Lung (tissue), 12 donors: ENCODE measurements around the gene AMZ1. TPM values are rescaled to one million over a fixed set of nuclear protein-coding genes. Genes with fewer than 3 reads are reported as not detected.
"Not testable (repeated sequence)": the region's sequence is repeated elsewhere in the genome, so short reads cannot be mapped to it uniquely, and the experiment has no call there.

Experiments
- ATAC-seq: fragments of 200-7000 bp; cut with Tn5 transposase; one replicate; pipeline ENCODE4 v1.9.1; 2020; ENCODE audit warnings: moderate number of reproducible peaks; ENCODE audit not compliant: insufficient read depth, low FRiP score
- DNase-seq, 3 donors: peaks; one replicate each; pipeline ENCODE4 v3.0.0-alpha.2; 2013 to 2017
- H3K27ac ChIP-seq, 2 donors: one replicate each; pipeline ENCODE4 v1.5.1; 2013; ENCODE audit warnings: mild to moderate bottlenecking in 2 of 2, moderate library complexity in 2 of 2, control low read depth in 1 of 2, inconsistent platforms in 1 of 2, low read depth in 1 of 2, low read length in 1 of 2
- H3K27me3 ChIP-seq, 3 donors: one replicate each; pipeline ENCODE4 v1.5.1; 2013; ENCODE audit warnings: low read length in 2 of 3; ENCODE audit not compliant: control insufficient read depth in 3 of 3, insufficient read depth in 3 of 3
- H3K36me3 ChIP-seq, 4 donors: one replicate each; pipeline ENCODE4 v1.5.1; 2013; ENCODE audit warnings: low read length in 4 of 4, mild to moderate bottlenecking in 1 of 4, moderate library complexity in 1 of 4; ENCODE audit not compliant: control insufficient read depth in 4 of 4, insufficient read depth in 4 of 4
- H3K4me1 ChIP-seq, 5 donors: one replicate each; pipeline ENCODE4 v1.5.1; 2013; ENCODE audit warnings: low read length in 5 of 5, mild to moderate bottlenecking in 2 of 5, moderate library complexity in 1 of 5; ENCODE audit not compliant: control insufficient read depth in 5 of 5, insufficient read depth in 5 of 5
- H3K4me3 ChIP-seq: one replicate; pipeline ENCODE4 v1.5.1; 2013; ENCODE audit warnings: mild to moderate bottlenecking, control low read depth, moderate library complexity
- H3K9ac ChIP-seq, 2 donors: one replicate each; pipeline ENCODE4 v1.5.1; 2013; ENCODE audit warnings: low read length in 2 of 2, control low read depth in 1 of 2; ENCODE audit not compliant: insufficient read depth in 1 of 2
- H3K9me3 ChIP-seq, 4 donors: one replicate each; pipeline ENCODE4 v1.5.1; 2013; ENCODE audit warnings: low read length in 3 of 4, mild to moderate bottlenecking in 1 of 4, moderate library complexity in 1 of 4; ENCODE audit not compliant: control insufficient read depth in 4 of 4, insufficient read depth in 3 of 4
- WGBS, 2 donors: extraction: QIAGEN DNeasy Blood & Tissue Kit; methylation state at CpG; one replicate each; pipeline ENCODE4 v1.1.7; 2013; 5-methylcytosine and 5-hydroxymethylcytosine counted together
- polyA plus RNA-seq, 2 donors: library from polyadenylated mRNA; stranded (reverse); fragments of 200-250 nt; gene quantifications; one replicate each; pipeline ENCODE4 v1.2.1, GENCODE V29; 2013
- total RNA-seq, 2 donors: library from RNA; depleted of rRNA in 1 of 2; stranded (reverse); fragments of >200 nt in 1 of 2; gene quantifications; one replicate each; pipeline ENCODE4 v1.2.1, GENCODE V29; 2014 to 2021
- TF ChIP-seq, protein P1 (sequence below): IDR thresholded peaks from 2 replicates; pipeline ENCODE4 v1.5.1; 2012; ENCODE audit warnings: mild to moderate bottlenecking; ENCODE audit errors: control extremely low read depth, extremely low read depth
- donor health status: control.
- donor health status: control.
- donor health status: Bipolar disorder and iron deficiency.
- donor health status: healthy.
- donor health status: DM: yes; HTN: yes; CAD: no.

AMZ1 gene
- total and polyA plus RNA-seq, 4 donors = 0.13 to 8.3 (median 0.52) TPM

DNA sequence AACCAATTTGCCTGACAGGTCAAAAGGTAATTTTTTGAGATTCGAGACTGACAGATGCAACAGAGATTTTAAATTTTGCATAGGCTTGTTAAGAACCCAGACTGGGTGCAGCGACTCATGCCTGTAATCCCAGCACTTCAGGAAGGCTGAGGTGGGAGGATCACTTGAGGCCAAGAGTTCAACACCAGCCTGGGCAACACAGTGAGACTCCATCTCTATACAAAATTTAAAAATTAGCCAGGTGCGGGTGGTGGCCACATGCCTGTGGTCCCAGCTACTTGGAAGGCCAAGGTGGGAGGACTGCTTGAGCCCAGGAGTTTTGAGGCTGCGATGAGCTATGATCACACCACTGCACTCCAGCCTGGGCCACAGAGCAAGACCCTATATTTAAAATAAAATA lies 34.6 kb downstream of the AMZ1 start:
- no peak overlapping the region for H3K27ac ChIP-seq
- TF ChIP-seq, protein P1, sequence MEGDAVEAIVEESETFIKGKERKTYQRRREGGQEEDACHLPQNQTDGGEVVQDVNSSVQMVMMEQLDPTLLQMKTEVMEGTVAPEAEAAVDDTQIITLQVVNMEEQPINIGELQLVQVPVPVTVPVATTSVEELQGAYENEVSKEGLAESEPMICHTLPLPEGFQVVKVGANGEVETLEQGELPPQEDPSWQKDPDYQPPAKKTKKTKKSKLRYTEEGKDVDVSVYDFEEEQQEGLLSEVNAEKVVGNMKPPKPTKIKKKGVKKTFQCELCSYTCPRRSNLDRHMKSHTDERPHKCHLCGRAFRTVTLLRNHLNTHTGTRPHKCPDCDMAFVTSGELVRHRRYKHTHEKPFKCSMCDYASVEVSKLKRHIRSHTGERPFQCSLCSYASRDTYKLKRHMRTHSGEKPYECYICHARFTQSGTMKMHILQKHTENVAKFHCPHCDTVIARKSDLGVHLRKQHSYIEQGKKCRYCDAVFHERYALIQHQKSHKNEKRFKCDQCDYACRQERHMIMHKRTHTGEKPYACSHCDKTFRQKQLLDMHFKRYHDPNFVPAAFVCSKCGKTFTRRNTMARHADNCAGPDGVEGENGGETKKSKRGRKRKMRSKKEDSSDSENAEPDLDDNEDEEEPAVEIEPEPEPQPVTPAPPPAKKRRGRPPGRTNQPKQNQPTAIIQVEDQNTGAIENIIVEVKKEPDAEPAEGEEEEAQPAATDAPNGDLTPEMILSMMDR = no peak
- no peak overlapping the region for H3K9ac ChIP-seq
- ATAC-seq (no peak), DNase-seq (no peak)
- H3K4me3 ChIP-seq = no peak overlapping the region
- peaks cover 0 to 10% (median 2%) of the 10 kb centered on the region in 5 donors for H3K4me1 ChIP-seq
- H3K36me3 ChIP-seq = peaks cover 0 to 16% (median 7%) of the 10 kb centered on the region in 4 donors
- 93 to 94% methylated on average over 4 of the region's 4 CpGs for WGBS, 2 donors
- H3K27me3 ChIP-seq = no peaks in the 10 kb centered on the region
- no peaks in the 10 kb centered on the region for H3K9me3 ChIP-seq

DNA sequence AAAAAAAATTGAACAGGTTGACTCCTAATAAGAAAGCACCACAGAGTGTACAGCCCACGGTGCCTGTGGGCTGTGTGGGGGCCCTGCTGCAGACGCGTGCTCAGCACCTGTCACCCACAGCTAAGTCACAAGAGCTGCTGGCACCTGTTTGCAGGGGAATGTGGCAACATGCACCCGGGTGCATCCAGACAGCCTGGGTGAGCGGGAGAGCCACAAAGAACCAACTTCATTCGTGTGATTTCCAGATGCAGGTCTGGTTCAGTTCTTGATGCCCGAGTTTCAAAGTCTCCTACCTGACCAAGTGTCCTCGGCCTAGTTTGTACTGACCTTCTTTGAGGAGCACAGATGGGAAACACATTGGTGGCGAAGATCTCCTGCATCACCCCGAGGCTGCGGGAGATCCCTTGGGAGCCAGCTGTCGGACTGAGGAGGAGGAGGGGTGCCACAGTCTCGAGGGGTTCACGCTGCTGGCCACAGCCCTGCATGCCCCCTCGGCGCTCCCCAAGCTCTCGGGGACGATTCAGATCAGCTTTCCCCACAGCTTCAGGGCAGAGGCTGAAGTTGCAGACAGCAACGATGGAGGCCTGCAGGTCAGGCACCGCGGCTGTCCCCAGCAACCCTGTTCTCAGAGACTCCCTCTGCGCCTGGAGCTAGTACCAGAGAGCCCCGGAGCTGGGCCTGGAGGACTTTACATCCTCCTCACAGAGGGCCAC lies 35.3 kb downstream of the AMZ1 start:
- DNase-seq (no peak), ATAC-seq (no peak)
- Histone ChIP-seq H3K4me3 (no peak overlapping the region), H3K36me3 (peaks cover 0 to 16% (median 7%) of the 10 kb centered on the region in 4 donors), H3K4me1 (peaks cover 0 to 6% (median 0%) of the 10 kb centered on the region in 5 donors), H3K9me3 (no peaks in the 10 kb centered on the region), H3K9ac (no peak overlapping the region), H3K27me3 (no peaks in the 10 kb centered on the region), H3K27ac (no peak overlapping the region)
- WGBS, 2 donors = 87 to 89% methylated on average over 23 of the region's 23 CpGs
- TF ChIP-seq, protein P1 = no peak

DNA sequence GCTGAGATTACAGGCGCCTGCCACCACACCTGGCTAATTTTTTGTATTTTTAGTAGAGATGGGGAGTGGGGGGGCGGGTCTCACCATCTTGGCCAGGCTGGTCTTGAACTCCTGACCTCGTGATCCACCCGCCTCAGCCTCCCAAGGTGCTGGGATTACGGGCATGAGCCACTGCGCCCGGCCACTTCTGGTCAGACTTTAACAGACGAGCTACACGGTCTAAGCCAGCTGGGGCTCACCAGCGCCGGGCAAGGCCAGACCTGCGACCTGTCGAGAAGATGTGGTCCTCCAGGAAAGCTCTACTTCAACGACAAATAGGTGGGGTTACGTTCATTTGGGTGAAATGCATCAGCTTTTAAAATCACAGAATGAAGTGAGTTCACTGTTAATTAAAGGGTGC lies 36.0 kb downstream of the AMZ1 start:
- 98 to 99% methylated on average over 15 of the region's 15 CpGs for WGBS, 2 donors
- H3K36me3 ChIP-seq = peaks cover 0 to 18% (median 5%) of the 10 kb centered on the region in 4 donors
- not testable (repeated sequence) for ATAC-seq, H3K9ac ChIP-seq, H3K9me3 ChIP-seq, H3K4me3 ChIP-seq, H3K27me3 ChIP-seq, H3K27ac ChIP-seq, DNase-seq, H3K4me1 ChIP-seq

DNA sequence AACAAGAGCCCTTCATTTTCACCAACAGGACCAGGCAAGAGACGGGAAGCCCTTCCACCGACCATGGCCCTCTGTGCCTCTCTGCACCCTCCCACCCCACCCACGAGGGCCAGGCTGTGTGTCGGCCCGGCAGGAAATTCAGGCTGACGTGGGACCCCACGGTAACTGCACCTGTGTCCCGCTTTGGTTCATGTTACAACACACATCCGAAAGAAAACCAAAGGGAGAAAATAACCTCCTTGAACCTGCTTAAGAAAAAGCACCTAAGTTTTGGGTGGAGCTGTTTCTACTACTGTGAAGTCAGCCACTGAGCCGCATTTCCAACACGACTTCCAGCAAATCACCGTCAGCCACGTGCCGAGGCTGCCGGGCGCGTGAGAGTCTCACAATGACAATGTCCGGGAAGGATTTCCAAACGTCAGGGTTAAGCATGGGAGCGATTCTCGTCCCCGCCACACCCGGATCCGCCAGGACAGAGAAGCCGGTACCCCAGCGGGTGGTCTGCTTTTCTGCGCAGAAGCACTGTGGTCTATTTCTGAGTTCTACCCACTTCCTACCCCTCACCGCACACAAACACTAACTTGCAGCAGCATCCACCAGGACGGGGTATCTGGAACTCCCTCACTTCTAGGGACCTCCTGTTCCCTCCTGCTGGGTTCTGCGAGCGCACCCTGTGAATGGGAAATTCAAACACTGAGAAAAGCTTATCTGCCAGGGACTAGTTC lies 36.6 kb downstream of the AMZ1 start:
- WGBS, 2 donors = 89 to 92% methylated on average over 31 of the region's 31 CpGs
- Histone ChIP-seq H3K36me3 (peaks cover 0 to 18% (median 5%) of the 10 kb centered on the region in 4 donors), H3K9me3 (no peaks in the 10 kb centered on the region), H3K4me3 (no peak overlapping the region), H3K9ac (no peak overlapping the region), H3K27ac (no peak overlapping the region), H3K4me1 (peaks cover 0 to 16% (median 11%) of the 10 kb centered on the region in 5 donors), H3K27me3 (no peaks in the 10 kb centered on the region)
- DNase-seq (no peak), ATAC-seq (no peak)
- TF ChIP-seq, protein P1 = no peak
